Glomerular visceral epithelial cell (primary cell): Measurements from ENCODE around the gene C16orf86.

Experiments
- DNase-seq: peaks from one replicate; pipeline ENCODE4 v3.0.0-alpha.2; 2016; ENCODE audit errors: extremely low spot score

C16orf86 gene, protein sequence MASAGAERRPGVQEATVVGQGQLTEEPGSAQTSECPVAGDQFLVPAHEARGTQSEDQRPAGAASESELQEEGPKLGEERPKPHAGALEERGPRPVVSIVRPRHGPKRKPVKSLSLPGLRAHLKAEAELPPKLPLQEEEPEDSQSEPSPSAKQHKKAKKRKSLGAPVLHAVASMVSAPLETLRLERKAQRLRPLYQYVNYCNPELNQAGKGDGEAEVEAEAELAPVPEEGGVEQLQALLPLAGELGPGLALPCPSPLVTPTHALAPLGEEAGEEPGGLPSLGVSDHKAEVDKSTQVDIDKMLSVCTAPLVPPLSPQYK

GRCh38 chr16:67666559-67667452 lies at the start of gene C16orf86, which contains the start of gene ENKD1:
Gene C16orf86, plus strand, starts transcription at chr16:67666814. Its CDS starts 157 bp downstream, at chr16:67666971.
Gene ENKD1, minus strand, starts transcription at chr16:67666750. Its CDS starts 308 bp downstream, at chr16:67666442.
- DNase-seq, result peak; percentile 53

DNA sequence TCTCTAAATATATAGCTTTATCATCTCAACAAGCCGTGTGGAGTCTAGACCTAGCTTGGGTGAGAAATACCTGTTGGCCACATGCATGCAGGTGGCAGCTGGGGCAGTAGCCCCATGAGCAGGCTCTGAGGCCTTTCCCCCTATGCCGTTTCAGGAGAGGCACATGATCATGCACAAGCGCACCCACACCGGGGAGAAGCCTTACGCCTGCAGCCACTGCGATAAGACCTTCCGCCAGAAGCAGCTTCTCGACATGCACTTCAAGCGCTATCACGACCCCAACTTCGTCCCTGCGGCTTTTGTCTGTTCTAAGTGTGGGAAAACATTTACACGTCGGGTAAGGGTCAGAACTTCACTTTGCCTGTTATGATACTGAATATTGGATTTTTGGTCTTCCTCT lies 38.4 kb upstream of the C16orf86 start:
- no peak for DNase-seq

DNA sequence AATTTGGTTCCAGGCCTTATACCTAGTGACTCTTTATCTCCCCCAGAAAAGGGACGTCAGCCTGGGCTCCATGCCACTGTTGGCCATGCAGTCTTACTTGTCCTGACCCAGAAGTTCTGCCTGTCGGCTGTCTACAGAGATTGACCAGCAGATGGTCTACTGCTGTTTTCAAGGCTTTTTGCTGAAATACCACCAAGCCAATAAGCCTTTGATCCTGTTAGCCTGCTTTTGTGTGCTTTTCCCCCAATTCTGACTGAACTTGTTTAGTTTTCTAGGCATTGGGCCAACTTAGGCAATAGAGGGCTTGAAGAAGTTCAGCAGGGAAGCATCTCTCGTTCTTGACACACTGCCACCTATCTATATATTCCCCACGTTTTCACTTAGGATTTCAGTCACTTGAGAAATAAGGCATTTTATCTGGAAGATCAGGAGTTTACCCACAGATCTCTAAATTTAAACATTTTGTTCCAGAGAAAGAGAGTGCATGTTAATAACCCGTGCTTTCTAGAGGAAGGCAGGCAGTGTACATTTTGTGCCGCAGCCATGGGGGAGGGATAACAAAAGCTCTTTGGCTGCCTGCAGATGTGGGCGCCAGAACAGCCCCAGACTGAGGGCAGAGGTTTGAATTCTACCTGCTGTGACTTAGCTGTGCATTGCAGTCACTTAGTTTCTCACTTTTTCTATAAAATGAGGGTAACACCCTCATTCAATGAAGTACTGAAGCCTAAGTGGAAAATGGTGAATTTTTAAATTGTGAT lies 34.0 kb upstream of the C16orf86 start:
- no peak for DNase-seq

DNA sequence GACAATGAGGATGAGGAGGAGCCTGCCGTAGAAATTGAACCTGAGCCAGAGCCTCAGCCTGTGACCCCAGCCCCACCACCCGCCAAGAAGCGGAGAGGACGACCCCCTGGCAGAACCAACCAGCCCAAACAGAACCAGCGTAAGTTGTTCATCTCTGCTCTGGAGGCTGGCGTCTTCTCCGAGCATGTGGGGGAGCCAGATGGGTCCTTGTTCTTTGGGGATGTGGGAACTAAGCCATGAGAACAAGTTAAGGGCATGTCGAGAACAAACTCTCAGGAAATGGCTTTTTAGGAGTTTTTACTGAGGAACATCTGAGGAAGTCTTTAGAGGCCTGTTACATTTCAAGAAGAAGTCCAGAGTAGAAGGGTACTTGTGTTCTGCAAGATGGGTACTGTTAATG lies 29.9 kb upstream of the C16orf86 start:
- no peak for DNase-seq

GRCh38 chr16:67637625-67638024 lies 29.0 kb upstream of the C16orf86 start:
- DNase-seq, result no peak

GRCh38 chr16:67641779-67642708 lies 24.6 kb upstream of the C16orf86 start:
- no peak for DNase-seq

- DNase-seq, result no peak
Observed at GRCh38 chr16:67644038-67644437, 22.6 kb upstream of the C16orf86 start.

DNA sequence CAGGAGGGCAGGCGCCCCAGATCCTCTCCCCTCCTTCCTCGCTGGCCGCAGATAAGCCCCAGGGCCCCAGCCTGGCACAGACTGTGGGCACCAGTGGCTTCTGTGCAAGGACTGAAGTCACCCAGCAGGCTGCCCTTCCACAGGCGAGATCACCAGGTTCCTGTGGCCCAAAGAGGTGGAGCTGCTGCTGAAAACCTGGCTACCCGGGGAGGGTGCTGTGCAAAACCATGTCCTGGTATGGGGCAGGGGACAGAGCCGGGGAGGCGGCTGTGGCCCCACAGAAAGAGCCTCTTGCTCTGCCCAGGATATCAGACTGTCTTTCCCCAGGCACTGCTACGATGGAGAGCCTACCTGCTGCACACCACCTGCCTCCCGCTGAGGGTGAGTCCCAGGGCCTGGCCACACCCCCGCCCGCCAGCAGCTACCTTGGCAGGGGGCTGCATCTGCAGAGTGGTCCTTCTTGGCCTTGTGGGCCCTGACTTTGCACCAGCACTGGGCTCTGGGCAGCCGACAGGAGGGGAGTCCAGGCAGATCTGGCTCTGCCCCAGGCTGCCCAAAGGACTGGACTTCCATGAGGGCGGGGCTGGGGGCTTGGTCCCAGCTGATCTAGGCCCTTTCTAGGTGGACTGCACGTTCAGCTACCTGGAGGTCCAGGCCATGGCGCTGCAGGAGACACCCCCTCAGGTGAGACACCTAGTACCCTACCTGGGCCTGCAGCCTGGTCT lies 21.1 kb upstream of the C16orf86 start:
- no peak for DNase-seq

- DNase-seq, result no peak
Observed at GRCh38 chr16:67647111-67647651, 19.4 kb upstream of the C16orf86 start.

GRCh38 chr16:67647681-67648080 lies 18.9 kb upstream of the C16orf86 start:
- DNase-seq, result no peak

DNA sequence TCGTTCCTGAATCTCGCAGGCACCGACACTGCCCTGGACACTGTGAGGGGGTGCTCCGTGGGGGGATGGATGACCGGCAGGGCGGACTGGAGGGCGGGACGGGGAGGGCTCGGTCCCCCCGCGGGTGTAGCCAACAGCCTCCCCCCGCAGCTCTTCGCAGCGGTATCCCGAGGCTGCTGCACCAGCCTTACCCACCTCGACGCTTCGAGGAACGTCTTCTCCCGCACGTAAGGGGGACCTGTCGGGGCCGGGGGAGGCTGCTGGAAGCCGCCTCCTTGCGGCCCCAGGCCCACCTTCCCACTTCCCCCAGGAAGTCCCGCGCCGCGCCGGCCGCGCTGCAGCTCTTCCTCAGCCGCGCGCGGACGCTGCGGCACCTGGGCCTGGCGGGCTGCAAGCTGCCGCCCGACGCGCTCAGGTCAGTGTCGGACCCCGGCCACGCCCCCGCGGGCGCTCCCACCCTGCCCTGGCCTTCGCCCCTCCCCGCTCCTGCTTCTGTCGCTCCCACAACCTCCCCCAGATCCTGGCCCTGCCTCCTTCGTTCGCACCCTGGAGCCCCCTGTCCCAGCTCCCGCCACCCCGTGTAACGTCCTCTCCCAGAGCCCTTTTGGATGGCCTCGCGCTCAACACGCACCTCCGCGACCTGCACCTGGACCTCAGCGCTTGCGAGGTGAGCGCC lies 18.4 kb upstream of the C16orf86 start:
- DNase-seq, result no peak

DNA sequence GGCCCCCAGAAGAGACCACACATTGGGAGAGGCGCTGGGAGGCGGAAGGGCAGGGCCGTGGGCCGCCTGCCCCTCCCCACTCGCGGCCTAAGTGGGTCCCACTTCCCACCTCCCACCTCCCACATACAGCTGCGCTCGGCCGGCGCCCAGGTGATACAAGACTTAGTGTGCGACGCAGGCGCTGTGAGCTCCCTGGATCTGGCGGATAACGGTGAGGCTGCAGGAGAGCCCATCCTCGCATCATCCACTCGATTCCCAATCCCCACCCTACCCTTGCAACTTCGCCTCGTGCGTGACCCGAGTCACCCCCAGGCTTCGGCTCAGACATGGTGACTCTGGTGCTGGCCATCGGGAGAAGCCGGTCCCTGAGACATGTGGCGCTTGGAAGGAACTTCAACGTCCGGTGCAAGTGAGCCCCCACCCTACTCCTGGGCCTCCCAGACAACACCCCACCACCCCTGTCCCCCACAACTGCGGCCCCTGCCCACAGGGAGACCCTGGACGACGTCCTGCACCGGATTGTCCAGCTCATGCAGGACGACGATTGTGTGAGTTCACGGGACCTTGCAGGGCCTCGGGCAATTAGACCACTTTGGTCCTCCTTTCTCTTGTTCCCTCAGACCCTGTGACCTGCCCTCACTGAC lies 17.7 kb upstream of the C16orf86 start:
- DNase-seq, result no peak

DNA sequence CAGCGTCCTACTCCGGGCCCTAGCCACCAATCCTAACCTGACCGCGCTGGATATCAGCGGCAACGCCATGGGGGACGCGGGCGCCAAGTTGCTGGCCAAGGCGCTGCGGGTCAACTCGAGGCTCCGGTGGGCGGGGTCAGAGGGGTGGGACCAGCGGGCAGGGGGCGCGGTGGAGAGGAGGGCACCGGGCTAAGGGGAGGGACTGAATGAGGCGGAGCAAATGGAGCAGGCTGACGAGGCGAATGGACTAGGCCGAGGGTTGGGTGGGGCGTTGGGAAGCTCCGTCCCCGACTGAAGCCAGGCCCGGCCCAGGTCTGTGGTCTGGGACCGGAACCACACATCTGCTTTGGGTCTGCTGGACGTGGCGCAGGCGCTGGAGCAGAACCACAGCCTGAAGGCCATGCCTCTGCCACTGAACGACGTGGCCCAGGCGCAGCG lies 17.1 kb upstream of the C16orf86 start:
- DNase-seq, result no peak

DNA sequence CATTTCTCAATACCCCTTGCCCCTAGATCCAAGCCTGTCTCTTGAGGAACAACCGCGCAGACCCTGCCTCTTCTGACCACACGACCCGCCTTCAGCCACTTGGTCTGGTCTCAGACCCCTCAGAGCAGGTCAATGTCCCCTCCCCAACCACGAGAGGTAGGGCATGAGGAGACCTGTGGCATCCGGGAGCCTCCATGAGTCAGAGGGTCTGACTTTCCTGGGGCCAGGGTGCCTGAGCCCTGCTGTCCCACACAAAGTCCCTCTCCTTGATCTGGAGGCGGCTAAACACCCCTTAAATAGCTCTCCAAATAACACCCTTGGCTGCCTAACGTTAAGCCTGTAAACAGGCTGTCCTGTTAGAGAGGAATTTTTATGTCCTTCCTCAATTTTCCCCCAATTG lies 16.6 kb upstream of the C16orf86 start:
- DNase-seq, result no peak

- no peak for DNase-seq
Observed at GRCh38 chr16:67651039-67651438, 15.6 kb upstream of the C16orf86 start.

GRCh38 chr16:67651847-67652246 lies 14.8 kb upstream of the C16orf86 start:
- no peak for DNase-seq

DNA sequence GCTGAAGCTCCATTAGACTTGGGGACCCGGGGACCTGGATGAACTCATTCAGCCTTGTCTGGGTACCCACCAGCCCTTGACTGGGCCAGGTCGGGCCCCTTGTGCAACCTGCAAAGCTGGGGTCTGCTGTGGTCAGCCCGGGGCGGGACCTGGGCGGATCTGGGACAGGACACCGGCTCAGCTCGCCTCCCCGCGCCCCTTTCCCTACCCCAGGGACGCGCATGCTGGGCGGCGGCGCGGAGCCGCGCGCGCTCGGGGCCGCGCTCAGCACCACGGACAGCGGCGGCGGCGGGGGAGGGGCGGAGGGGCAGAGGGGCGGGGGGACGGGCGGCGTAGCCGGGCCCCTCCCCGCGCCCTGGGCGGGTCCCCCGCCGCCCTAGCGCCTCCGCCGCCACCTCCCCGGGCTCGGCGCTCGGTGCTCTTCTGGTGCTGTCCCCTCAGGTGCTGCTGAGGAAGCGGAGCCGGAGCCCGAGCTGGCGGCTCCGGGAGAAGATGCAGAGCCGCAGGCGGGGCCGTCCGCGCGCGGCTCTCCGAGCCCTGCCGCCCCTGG lies 14.0 kb upstream of the C16orf86 start:
- DNase-seq, result peak; percentile 48

- DNase-seq, result no peak
Observed at GRCh38 chr16:67653128-67653788, 13.4 kb upstream of the C16orf86 start.
